KOPT-K1 (cell line): ENCODE measurements around the gene ZSWIM5.

Source experiments
- H3K27ac ChIP-seq: fragments of 200-600 bp; sonication (generic); 2 replicates; pipeline ENCODE4 v1.5.1; 2016; ENCODE audit warnings: antibody characterized with exemption, mild to moderate bottlenecking, low read depth, low read length; ENCODE audit not compliant: poor library complexity, severe bottlenecking
- H3K36me3 ChIP-seq: fragments of 200-600 bp; sonication (generic); 2 replicates; pipeline ENCODE4 v1.5.1; 2017; ENCODE audit warnings: antibody characterized with exemption, mild to moderate bottlenecking, low read length, moderate library complexity; ENCODE audit not compliant: insufficient read depth
- H3K9me3 ChIP-seq: fragments of 200-600 bp; sonication (generic); 2 replicates; pipeline ENCODE4 v1.5.1; 2017; ENCODE audit warnings: antibody characterized with exemption, low read length, mild to moderate bottlenecking; ENCODE audit not compliant: insufficient read depth, poor library complexity, severe bottlenecking

The ZSWIM5 gene

DNA sequence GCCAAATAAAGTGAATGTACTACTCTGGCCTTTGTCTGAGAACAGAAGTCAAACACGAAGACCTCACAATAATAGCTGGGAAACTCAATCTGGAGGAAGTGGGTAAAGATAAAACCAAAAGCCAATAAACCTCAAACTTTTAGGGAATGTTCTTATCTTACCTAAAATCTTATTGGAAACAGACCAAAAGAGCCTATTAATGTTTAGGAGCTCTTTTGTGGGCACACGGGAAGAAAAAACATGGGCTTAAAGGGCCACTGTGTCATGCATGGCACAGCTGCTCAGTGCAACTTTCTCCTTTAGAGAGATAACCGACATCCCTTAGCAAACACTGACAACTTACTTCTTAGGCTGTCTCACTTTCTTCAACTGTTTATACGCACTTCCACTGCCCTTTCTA, 236.1 kb downstream of the ZSWIM5 start:
- no peak overlapping the region for H3K27ac ChIP-seq
- H3K36me3 ChIP-seq: peaks cover 64% of the 10 kb centered on the region
- no peaks in the 10 kb centered on the region for H3K9me3 ChIP-seq
